Measurements from ENCODE around the gene PIP5K1B. TPM values are rescaled to one million over a fixed set of nuclear protein-coding genes. Genes with fewer than 3 reads are reported as not detected.

Gene PIP5K1B
- total RNA-seq, 1 experiment from 2014 or later: 0.20 TPM

- H3K27me3 ChIP-seq (ENCODE audit: insufficient read depth, low read length): peaks cover 10% of the 10 kb centered on the region
- H4K20me1 ChIP-seq (ENCODE audit: insufficient read depth): no peaks in the 10 kb centered on the region
- no peaks in the 10 kb centered on the region for H3K36me3 ChIP-seq (ENCODE audit: control insufficient read depth in 1 of 2, insufficient read depth in 2 of 2, low read length in 2 of 2)
- no peaks in the 10 kb centered on the region for H3K4me1 ChIP-seq (ENCODE audit: control insufficient read depth in 1 of 2, insufficient read depth in 2 of 2, low read length in 2 of 2)
- H3K9me3 ChIP-seq (ENCODE audit: control insufficient read depth in 1 of 2, insufficient read depth in 1 of 2, low read depth in 1 of 2, low read length in 2 of 2): no peaks in the 10 kb centered on the region
- H3K27ac ChIP-seq (ENCODE audit: low read depth, low read length): no peak overlapping the region
- no peaks in the 10 kb centered on the region for H3K79me2 ChIP-seq (ENCODE audit: insufficient read depth, low read length)
- CTCF ChIA-PET: no interaction called here
- ATAC-seq (no peak), DNase-seq (ENCODE audit: low read depth, low spot score) (no peak)
- no TSS peak for BruUV-seq (replicated peaks)
- no peak overlapping the region for H3K4me3 ChIP-seq (replicated peaks in 1 of 2; ENCODE audit: low read depth in 1 of 2, low read length in 2 of 2)
- no peaks in the 10 kb centered on the region for H3K9me2 ChIP-seq (ENCODE audit: insufficient read depth)
- POLR2A ChIA-PET: no interaction called here
- intact Hi-C loops (cut with micrococcal nuclease): no loop called here
- RAD21 ChIA-PET (ENCODE audit: low non-redundant PET in 1 of 2, low total read pairs in 2 of 2, uncharacterized antibody in 2 of 2, unreplicated experiment in 2 of 2): no interaction called here
- no peak overlapping the region for H3K4me2 ChIP-seq (ENCODE audit: low read length)
- no peak overlapping the region for H2AFZ ChIP-seq (ENCODE audit: low read depth, low read length, poor library complexity, severe bottlenecking)
- no peak for TF ChIP-seq CTCF (IDR thresholded peaks at IDR 0.05 in 2 of 3, conservative IDR thresholded peaks at IDR 0.05 in 1 of 3; ENCODE audit: borderline replicate concordance in 1 of 3, insufficient read depth in 1 of 3, low read depth in 2 of 3, low read length in 2 of 3)
- TF ChIP-seq POLR2AphosphoS5 (IDR thresholded peaks at IDR 0.05; ENCODE audit: low read depth, low read length): no peak
- no peak for TF ChIP-seq REST (IDR thresholded peaks at IDR 0.05; ENCODE audit: low read depth)
- H3K9ac ChIP-seq (ENCODE audit: low read length): no peak overlapping the region
These were observed 131.7 kb downstream of the PIP5K1B start for GRCh38 chr9:68836788-68837187.

Data from HCT116 (cell line).